Measurements from ENCODE around the gene FER1L5. TPM values are rescaled to one million over a fixed set of nuclear protein-coding genes. Genes with fewer than 3 reads are reported as not detected.

FER1L5 gene
- total RNA-seq, 2 experiments from 2014 or later = not detected

- no peak for ATAC-seq (ENCODE audit: poor library complexity)
Measured at GRCh38 chr2:96655526-96655925, 13.0 kb downstream of the FER1L5 start.

GRCh38 chr2:96656540-96656939, 14.0 kb downstream of the FER1L5 start:
- no peak overlapping the region for H3K4me3 ChIP-seq (ENCODE audit: low read length)
- H3K4me1 ChIP-seq (ENCODE audit: insufficient read depth, low read length) = peaks cover 2% of the 10 kb centered on the region
- no peak for DNase-seq
- ATAC-seq (ENCODE audit: poor library complexity) = no peak
- Mint-ChIP-seq H3K4me3 (no peak overlapping the region), H3K9me3 (no peaks in the 10 kb centered on the region), H3K4me1 (ENCODE audit: low read depth) (no peaks in the 10 kb centered on the region), H3K36me3 (ENCODE audit: low read depth) (no peaks in the 10 kb centered on the region), H3K27me3 (peaks cover 5% of the 10 kb centered on the region), H3K27ac (no peak overlapping the region)
- ChIA-PET CTCF (no interaction called here), POLR2A (no interaction called here)
- no peaks in the 10 kb centered on the region for H3K36me3 ChIP-seq (ENCODE audit: insufficient read depth, low read length)
- no peak overlapping the region for H3K27ac ChIP-seq (ENCODE audit: low read depth in 1 of 2, low read length in 2 of 2)
- intact Hi-C loops (cut with DNase I, micrococcal nuclease) = loop anchor here in 1 of 2 experiments (5.0 kb wide), 1 partner anchor 46 kb away; no protein-coding TSS in a partner anchor
- no peak for TF ChIP-seq CTCF (IDR thresholded peaks at IDR 0.05)
- H3K9me3 ChIP-seq (ENCODE audit: control insufficient read depth in 1 of 2, insufficient read depth in 1 of 2, low read length in 2 of 2) = no peaks in the 10 kb centered on the region
- no peaks in the 10 kb centered on the region for H3K27me3 ChIP-seq (ENCODE audit: control insufficient read depth in 1 of 2, insufficient read depth in 2 of 2, low read length in 2 of 2)

More at GRCh38 chr2:96655526-96655925, 13.0 kb downstream of the FER1L5 start:
- peaks cover 5% of the 10 kb centered on the region for H3K27me3 Mint-ChIP-seq
- no peak overlapping the region for H3K4me3 ChIP-seq (ENCODE audit: low read length)
- H3K27ac ChIP-seq (ENCODE audit: low read depth in 1 of 2, low read length in 2 of 2) = no peak overlapping the region
- H3K36me3 ChIP-seq (ENCODE audit: insufficient read depth, low read length) = no peaks in the 10 kb centered on the region
- no peaks in the 10 kb centered on the region for H3K4me1 Mint-ChIP-seq (ENCODE audit: low read depth)
- no peak overlapping the region for H3K27ac Mint-ChIP-seq
- intact Hi-C loops (cut with DNase I, micrococcal nuclease) = loop anchor here in 1 of 2 experiments (5.0 kb wide), 1 partner anchor 47 kb away; no protein-coding TSS in a partner anchor
- H3K9me3 Mint-ChIP-seq = no peaks in the 10 kb centered on the region
- peaks cover 2% of the 10 kb centered on the region for H3K4me1 ChIP-seq (ENCODE audit: insufficient read depth, low read length)
- no peaks in the 10 kb centered on the region for H3K36me3 Mint-ChIP-seq (ENCODE audit: low read depth)
- no peaks in the 10 kb centered on the region for H3K27me3 ChIP-seq (ENCODE audit: control insufficient read depth in 1 of 2, insufficient read depth in 2 of 2, low read length in 2 of 2)
- DNase-seq = peak in 2 of 14 experiments; percentile 9 to 32
- POLR2A ChIA-PET = interaction anchor here (0.6 kb wide), 1 partner anchor 148 kb away, joined by 4 read pairs; no protein-coding TSS in a partner anchor
- no peaks in the 10 kb centered on the region for H3K9me3 ChIP-seq (ENCODE audit: control insufficient read depth in 1 of 2, insufficient read depth in 1 of 2, low read length in 2 of 2)
- TF ChIP-seq CTCF (IDR thresholded peaks at IDR 0.05) = no peak
- no peak overlapping the region for H3K4me3 Mint-ChIP-seq
- CTCF ChIA-PET = no interaction called here

GRCh38 chr2:96661324-96661723, 18.8 kb downstream of the FER1L5 start:
- H3K4me3 ChIP-seq (ENCODE audit: low read length) = no peak overlapping the region
- H3K27ac Mint-ChIP-seq = no peak overlapping the region
- H3K27me3 ChIP-seq (ENCODE audit: control insufficient read depth in 1 of 2, insufficient read depth in 2 of 2, low read length in 2 of 2) = no peaks in the 10 kb centered on the region
- H3K27me3 Mint-ChIP-seq = peaks cover 3% of the 10 kb centered on the region
- TF ChIP-seq CTCF (IDR thresholded peaks at IDR 0.05) = no peak
- ChIA-PET POLR2A (no interaction called here), CTCF (no interaction called here)
- no peak overlapping the region for H3K4me3 Mint-ChIP-seq
- intact Hi-C loops (cut with DNase I, micrococcal nuclease) = no loop called here
- H3K4me1 ChIP-seq (ENCODE audit: insufficient read depth, low read length) = no peaks in the 10 kb centered on the region
- H3K27ac ChIP-seq (ENCODE audit: low read depth in 1 of 2, low read length in 2 of 2) = no peak overlapping the region
- no peaks in the 10 kb centered on the region for H3K4me1 Mint-ChIP-seq (ENCODE audit: low read depth)
- DNase-seq (no peak), ATAC-seq (ENCODE audit: poor library complexity) (no peak)
- H3K9me3 ChIP-seq (ENCODE audit: control insufficient read depth in 1 of 2, insufficient read depth in 1 of 2, low read length in 2 of 2) = no peaks in the 10 kb centered on the region
- H3K9me3 Mint-ChIP-seq = peaks cover 3% of the 10 kb centered on the region
- H3K36me3 ChIP-seq (ENCODE audit: insufficient read depth, low read length) = no peaks in the 10 kb centered on the region
- no peaks in the 10 kb centered on the region for H3K36me3 Mint-ChIP-seq (ENCODE audit: low read depth)
